WI38 (cell line): ENCODE results near the gene TALDO1.

Source experiments
- H3K4me3 ChIP-seq: 2 replicates; pipeline ENCODE4 v1.5.1; 2011; ENCODE audit warnings: low read depth, mild to moderate bottlenecking, control low read depth, low read length
- TF ChIP-seq, protein P1 (sequence below): IDR thresholded peaks from 2 replicates; pipeline ENCODE4 v1.5.1; 2012; ENCODE audit warnings: low read depth, mild to moderate bottlenecking, control low read depth, low read length

The TALDO1 gene

GRCh38 chr11:788009-788640 is 40.9 kb downstream of the TALDO1 start:
- no peak overlapping the region for H3K4me3 ChIP-seq
- TF ChIP-seq, protein P1, sequence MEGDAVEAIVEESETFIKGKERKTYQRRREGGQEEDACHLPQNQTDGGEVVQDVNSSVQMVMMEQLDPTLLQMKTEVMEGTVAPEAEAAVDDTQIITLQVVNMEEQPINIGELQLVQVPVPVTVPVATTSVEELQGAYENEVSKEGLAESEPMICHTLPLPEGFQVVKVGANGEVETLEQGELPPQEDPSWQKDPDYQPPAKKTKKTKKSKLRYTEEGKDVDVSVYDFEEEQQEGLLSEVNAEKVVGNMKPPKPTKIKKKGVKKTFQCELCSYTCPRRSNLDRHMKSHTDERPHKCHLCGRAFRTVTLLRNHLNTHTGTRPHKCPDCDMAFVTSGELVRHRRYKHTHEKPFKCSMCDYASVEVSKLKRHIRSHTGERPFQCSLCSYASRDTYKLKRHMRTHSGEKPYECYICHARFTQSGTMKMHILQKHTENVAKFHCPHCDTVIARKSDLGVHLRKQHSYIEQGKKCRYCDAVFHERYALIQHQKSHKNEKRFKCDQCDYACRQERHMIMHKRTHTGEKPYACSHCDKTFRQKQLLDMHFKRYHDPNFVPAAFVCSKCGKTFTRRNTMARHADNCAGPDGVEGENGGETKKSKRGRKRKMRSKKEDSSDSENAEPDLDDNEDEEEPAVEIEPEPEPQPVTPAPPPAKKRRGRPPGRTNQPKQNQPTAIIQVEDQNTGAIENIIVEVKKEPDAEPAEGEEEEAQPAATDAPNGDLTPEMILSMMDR: no peak

- TF ChIP-seq, protein P1: no peak
- H3K4me3 ChIP-seq: peak overlapping the region; percentile 46
These were observed 42.0 kb downstream of the TALDO1 start for GRCh38 chr11:788953-789940.

GRCh38 chr11:789943-790342 is 42.7 kb downstream of the TALDO1 start, which contains the start of gene CEND1:
Gene CEND1, minus strand, starts transcription at chr11:790090. Its CDS starts 1,514 bp downstream, at chr11:788576.
- peak within 1 kb of the TSS; percentile 46 for H3K4me3 ChIP-seq
- TF ChIP-seq, protein P1: no peak

DNA sequence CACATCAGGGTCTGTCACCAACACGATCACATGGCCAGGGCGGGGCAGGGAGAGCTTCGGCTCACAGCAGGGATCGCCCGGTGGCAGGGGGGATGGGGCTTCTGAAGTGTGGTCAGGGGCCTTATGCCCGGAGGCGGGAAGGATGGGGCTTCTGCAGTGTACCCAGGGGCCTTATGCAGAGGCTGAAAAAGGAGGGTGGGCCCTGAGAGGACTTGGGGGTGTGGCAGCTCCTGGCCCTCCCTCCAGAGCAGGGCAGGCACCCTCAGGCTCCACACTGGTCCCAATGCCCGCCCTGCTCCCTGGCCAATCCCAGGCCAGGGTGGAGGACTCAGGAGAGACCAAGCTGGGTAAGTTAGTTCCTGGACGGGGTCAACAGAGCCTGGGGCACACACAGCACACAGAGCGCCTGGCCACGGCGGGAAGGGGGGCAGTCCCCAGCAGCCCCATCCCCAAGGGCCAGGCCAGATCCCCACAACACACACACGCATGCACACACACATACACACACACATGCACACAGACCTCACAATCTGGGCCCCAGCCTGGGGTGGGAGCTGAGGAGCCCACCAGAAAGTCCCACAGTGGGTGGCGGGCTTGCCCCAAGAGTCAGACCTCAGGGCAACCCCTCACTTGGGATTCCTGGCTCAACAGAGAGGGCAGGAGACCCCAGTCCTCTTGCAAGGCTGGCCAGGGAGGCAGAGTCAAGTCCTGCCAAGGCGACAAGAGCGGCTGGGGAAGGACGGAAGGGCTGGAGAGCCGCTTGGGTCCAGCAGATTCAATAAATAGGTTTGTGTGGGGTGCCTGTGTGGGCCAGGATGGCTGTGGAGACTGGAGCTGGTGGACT is 43.7 kb downstream of the TALDO1 start:
- TF ChIP-seq, protein P1: no peak
- no peak overlapping the region for H3K4me3 ChIP-seq

GRCh38 chr11:791658-792534 is 44.6 kb downstream of the TALDO1 start:
- H3K4me3 ChIP-seq: no peak overlapping the region
- TF ChIP-seq, protein P1: no peak

GRCh38 chr11:792535-792821 is 45.2 kb downstream of the TALDO1 start:
- TF ChIP-seq, protein P1: no peak
- H3K4me3 ChIP-seq: no peak overlapping the region
